ENCODE results near the gene ZFAND2B.

The ZFAND2B gene

GRCh38 chr2:219220652-219221402 is 14.2 kb downstream of the ZFAND2B start:
- no peak for DNase-seq

- DNase-seq = no peak
These were observed 15.5 kb downstream of the ZFAND2B start for GRCh38 chr2:219221957-219222518.

GRCh38 chr2:219223831-219224610 is 17.4 kb downstream of the ZFAND2B start:
- no peak for DNase-seq

DNA sequence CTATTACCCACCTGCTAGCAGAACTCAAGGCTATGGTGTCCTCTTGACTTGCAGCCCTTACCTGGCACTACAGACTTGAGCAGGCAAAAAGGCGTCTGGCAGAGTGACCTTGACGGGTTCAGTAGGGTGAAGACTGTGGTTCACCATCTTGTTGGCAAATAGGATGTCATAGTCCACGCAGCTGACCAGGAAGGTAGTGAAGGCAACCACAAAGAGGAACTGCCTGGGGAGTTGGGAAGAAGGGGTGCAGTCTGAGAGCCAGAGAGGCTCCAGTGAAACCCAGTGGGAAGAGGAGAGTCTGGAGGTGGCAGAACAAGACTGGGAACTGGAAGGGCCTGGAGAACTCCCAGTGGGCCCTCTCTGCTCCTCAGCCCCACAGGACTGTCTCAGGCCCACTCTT is 18.8 kb downstream of the ZFAND2B start:
- no peak for DNase-seq

GRCh38 chr2:219228041-219228910 is 21.7 kb downstream of the ZFAND2B start:
- DNase-seq = peak; percentile 3

DNA sequence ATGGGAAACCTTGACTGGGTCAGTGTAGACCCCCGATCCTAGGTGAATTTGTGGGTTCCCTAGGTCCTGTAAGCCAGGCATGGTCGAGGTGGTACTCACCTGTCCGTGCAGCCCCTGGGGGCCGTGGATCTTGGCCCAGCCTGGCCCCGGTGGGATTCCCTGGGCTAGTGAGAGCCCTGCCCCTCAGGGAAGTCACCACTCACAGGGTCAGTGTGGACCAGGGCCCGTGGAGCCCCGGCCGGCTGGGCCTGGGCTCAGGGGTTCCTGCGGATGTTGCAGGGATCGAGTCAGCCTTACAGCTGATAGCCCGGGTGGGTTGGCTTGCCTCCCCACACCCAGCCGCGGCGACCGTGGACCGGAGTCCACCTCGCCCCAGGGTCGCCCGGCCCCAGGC is 22.3 kb downstream of the ZFAND2B start:
- no peak for DNase-seq

GRCh38 chr2:219229305-219230058 is 22.9 kb downstream of the ZFAND2B start, which contains the start of the genes ANKZF1 and ATG9A:
TSS of gene ANKZF1 (plus strand) at chr2:219229806. CDS start at chr2:219230258, 452 bp downstream.
TSS of gene ATG9A (minus strand) at chr2:219229636. CDS start at chr2:219228024, 1,612 bp downstream.
- DNase-seq = peak; percentile 99

DNA sequence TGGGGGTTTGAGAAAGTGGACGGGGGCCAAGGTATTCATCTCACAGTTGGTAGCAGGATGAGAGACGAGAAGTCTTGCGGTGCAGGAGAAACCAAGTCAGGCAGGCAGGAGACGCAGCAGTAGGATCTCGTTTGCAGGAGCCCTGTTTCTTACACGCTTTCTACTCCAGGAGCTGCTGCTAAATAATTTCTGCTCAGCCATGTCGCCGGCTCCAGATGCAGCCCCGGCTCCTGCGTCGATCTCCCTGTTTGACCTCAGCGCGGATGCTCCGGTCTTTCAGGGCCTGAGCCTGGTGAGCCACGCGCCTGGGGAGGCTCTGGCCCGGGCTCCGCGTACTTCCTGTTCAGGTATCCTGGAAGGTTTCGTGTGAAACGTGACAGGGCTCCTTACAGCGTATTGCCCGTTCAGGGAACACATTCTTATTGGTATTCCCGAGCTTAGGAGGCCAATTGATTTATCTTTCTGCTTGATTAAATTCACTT is 23.5 kb downstream of the ZFAND2B start:
- DNase-seq = peak; percentile 74

- DNase-seq = no peak
These were observed 27.7 kb downstream of the ZFAND2B start for GRCh38 chr2:219234331-219234730.

DNA sequence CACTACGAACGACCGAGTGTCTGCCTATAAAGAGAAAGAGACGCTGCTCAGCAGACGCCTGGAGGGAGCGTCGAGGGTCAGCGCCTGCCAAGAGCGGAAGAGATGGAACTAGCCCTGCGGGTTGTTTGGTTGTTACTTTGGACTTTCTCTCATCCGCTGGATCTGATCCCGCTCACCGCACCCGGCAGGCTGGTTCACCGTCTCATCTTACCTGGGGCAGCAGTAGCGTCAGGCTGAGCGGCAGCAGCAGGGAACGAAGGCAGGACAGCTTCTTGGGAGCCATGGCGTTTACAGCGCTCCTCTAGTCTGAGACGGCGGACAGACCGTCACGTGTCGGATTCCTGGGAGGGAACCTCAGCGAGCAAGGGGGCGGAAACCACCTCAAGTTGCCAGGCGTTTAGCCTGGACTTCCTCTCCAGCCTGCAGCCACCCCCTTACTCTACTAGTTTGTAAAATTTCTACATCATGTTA is 36.7 kb downstream of the ZFAND2B start:
- no peak for DNase-seq

GRCh38 chr2:219244789-219245147 is 38.2 kb downstream of the ZFAND2B start:
- no peak for DNase-seq

- peak; percentile 92 for DNase-seq
These were observed 38.7 kb downstream of the ZFAND2B start, which contains the start of the genes GLB1L and STK16 for GRCh38 chr2:219245148-219245898. TSS of gene GLB1L (minus strand) at chr2:219245444. CDS start at chr2:219243573, 1,871 bp downstream. TSS of gene STK16 (plus strand) at chr2:219245479. CDS start at chr2:219246000, 521 bp downstream.

DNA sequence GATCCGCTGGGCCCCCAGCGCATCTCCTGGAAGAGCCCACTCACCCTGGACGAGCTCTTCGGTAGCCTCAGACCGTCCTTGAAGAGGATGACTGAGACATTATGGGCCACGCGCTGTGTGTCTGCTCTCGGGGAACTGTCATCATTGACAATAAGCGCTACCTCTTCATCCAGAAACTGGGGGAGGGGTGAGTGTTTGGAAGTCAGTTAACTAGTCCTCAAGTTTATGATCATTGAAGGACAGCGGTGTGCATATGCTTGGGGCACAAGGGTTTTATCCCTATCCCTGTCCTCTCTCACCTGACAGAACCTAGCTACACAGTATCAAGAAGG is 39.3 kb downstream of the ZFAND2B start:
- no peak for DNase-seq

- DNase-seq = no peak
These were observed 40.0 kb downstream of the ZFAND2B start for GRCh38 chr2:219246559-219246958.

- DNase-seq = no peak
These were observed 41.4 kb downstream of the ZFAND2B start for GRCh38 chr2:219247678-219248642.

- DNase-seq = no peak
These were observed 42.2 kb downstream of the ZFAND2B start for GRCh38 chr2:219248845-219249202.

GRCh38 chr2:219249203-219249980 is 42.8 kb downstream of the ZFAND2B start:
- peak; percentile 86 for DNase-seq

GRCh38 chr2:219250049-219250781 is 43.6 kb downstream of the ZFAND2B start:
- DNase-seq = no peak

Data from fibroblast of skin of back (primary cell).